Measurements from ENCODE around the gene EEIG1.

Gene EEIG1

DNA sequence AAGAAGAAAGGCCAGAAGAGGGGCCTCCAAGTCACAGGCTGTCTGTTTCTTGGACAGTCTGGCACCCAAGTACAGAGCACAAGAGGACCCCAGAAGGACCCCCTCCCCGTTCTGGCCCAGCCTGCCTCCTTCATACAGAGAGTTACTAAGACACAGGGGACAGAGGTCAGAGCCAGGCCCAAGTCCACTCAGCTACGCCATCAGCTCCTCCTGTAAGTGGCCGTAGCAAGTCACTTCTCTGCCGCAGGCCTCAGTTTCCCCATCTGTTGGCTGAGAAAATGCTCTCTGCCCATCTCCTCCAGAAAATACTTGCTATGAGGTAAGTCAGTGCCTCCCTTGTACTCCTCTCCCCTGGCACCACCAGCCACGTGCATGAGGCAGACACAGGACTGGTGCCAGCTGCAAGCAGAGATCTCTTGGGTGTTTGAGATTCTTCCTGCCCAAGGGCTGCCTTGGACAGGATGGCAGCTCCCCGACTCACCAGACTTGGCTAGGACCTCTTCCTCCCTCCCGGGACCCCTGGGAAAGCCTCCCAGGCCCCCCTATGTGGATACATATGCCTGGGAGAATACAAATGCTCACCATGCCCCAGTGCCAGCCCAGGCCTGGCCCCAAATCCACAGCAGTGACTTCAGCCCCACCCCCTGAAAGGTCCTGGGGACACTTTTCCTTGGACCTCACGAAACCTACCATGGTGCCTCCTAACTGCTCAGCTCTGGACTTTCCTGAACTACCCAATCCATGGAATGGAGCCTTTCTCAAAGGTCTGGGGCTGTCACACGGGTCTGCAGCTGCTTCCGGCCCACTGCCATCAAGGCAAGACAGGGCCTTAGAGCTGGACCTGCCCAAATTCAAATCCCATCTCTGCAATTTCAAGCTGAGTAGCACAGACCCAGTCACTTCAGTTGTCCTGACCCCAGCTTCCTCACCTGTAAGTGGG lies 5.1 kb downstream of the EEIG1 start:
- no peak for DNase-seq
- Histone ChIP-seq H3K27me3 (replicated peaks; ENCODE audit: control insufficient read depth, insufficient read depth, low read length, poor library complexity, severe bottlenecking) (no peaks in the 10 kb centered on the region), H3K27ac (ENCODE audit: insufficient read depth, low read length, poor library complexity, severe bottlenecking) (peak overlapping the region; percentile 90), H3K36me3 (ENCODE audit: control insufficient read depth, insufficient read depth, low read length) (peaks cover 3% of the 10 kb centered on the region), H3K4me3 (ENCODE audit: insufficient read depth, low read depth, low read length, poor library complexity, severe bottlenecking) (peak overlapping the region; percentile 87), H3K4me1 (ENCODE audit: control insufficient read depth, insufficient read depth, low read length, poor library complexity, severe bottlenecking) (peaks cover 74% of the 10 kb centered on the region), H3K9me3 (ENCODE audit: control insufficient read depth, low read length) (no peaks in the 10 kb centered on the region)

DNA sequence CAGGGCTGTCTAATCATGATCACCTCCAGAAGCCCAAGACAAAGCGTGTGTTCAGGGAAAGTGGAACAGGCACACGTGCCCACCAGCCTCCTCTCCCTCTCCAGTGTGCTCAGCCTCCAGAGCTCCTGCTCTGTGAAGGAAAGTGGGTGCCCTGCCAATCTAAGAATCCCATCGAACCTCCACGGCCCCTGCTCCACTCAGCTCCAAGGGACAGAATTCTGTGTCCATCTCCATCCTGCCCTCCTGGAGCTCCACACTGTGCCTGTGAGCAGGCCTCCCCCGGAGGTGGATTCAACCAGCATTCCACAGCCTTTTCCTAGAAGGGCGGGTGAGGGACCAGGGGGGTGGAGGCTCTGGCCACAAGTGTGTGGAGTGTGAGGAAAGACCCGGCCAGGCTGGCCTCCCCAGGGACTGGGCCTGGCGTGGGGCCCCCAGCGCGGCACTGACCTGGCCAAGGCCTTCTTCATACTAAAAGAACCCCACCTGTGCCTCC lies 6.0 kb downstream of the EEIG1 start:
- Histone ChIP-seq H3K9me3 (ENCODE audit: control insufficient read depth, low read length) (no peaks in the 10 kb centered on the region), H3K27me3 (replicated peaks; ENCODE audit: control insufficient read depth, insufficient read depth, low read length, poor library complexity, severe bottlenecking) (no peaks in the 10 kb centered on the region), H3K27ac (ENCODE audit: insufficient read depth, low read length, poor library complexity, severe bottlenecking) (peak overlapping the region; percentile 90), H3K4me1 (ENCODE audit: control insufficient read depth, insufficient read depth, low read length, poor library complexity, severe bottlenecking) (peaks cover 81% of the 10 kb centered on the region), H3K4me3 (ENCODE audit: insufficient read depth, low read depth, low read length, poor library complexity, severe bottlenecking) (peak overlapping the region; percentile 87), H3K36me3 (ENCODE audit: control insufficient read depth, insufficient read depth, low read length) (peaks cover 3% of the 10 kb centered on the region)
- DNase-seq = no peak

DNA sequence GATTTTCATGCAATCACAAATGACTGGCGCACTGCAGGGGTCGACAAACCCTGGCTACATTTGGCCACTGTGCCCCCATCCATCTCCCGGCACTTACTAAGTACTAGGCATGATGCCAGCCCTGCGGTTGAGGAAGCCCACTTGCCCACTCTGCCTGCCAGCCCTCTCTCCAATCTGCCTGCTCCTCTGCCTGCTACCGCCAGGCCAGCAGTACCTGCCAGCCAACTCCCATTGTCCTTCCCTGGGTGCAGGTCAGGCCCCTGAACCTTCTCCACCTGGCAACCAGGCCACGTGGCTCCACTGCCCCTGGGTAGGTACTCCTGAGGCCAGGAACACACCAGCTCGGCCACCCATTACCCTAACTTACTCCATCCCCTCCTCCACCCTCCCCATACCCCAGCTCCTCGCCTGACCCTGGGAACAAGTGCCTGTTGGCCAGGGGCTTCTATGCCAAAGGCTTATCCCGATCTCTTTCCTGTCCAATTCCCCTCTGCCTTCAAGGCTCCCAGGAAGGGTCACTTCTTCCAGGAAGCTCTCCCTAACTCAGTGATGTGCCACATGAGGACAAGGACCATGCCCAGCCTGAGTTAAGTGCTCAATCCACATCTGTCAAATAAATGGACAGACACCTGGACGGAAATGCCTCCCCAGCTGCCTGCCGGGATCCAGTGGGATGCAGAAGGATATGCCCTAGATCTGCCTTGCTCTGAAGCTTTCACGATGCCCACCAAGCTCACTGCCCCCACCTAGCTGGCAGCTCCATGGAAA lies 6.6 kb downstream of the EEIG1 start:
- H3K27ac ChIP-seq (ENCODE audit: insufficient read depth, low read length, poor library complexity, severe bottlenecking) = peak overlapping the region; percentile 90
- peaks cover 88% of the 10 kb centered on the region for H3K4me1 ChIP-seq (ENCODE audit: control insufficient read depth, insufficient read depth, low read length, poor library complexity, severe bottlenecking)
- DNase-seq = no peak
- H3K36me3 ChIP-seq (ENCODE audit: control insufficient read depth, insufficient read depth, low read length) = peaks cover 4% of the 10 kb centered on the region
- no peaks in the 10 kb centered on the region for H3K9me3 ChIP-seq (ENCODE audit: control insufficient read depth, low read length)
- H3K4me3 ChIP-seq (ENCODE audit: insufficient read depth, low read depth, low read length, poor library complexity, severe bottlenecking) = peak overlapping the region; percentile 87
- H3K27me3 ChIP-seq (replicated peaks; ENCODE audit: control insufficient read depth, insufficient read depth, low read length, poor library complexity, severe bottlenecking) = no peaks in the 10 kb centered on the region

DNA sequence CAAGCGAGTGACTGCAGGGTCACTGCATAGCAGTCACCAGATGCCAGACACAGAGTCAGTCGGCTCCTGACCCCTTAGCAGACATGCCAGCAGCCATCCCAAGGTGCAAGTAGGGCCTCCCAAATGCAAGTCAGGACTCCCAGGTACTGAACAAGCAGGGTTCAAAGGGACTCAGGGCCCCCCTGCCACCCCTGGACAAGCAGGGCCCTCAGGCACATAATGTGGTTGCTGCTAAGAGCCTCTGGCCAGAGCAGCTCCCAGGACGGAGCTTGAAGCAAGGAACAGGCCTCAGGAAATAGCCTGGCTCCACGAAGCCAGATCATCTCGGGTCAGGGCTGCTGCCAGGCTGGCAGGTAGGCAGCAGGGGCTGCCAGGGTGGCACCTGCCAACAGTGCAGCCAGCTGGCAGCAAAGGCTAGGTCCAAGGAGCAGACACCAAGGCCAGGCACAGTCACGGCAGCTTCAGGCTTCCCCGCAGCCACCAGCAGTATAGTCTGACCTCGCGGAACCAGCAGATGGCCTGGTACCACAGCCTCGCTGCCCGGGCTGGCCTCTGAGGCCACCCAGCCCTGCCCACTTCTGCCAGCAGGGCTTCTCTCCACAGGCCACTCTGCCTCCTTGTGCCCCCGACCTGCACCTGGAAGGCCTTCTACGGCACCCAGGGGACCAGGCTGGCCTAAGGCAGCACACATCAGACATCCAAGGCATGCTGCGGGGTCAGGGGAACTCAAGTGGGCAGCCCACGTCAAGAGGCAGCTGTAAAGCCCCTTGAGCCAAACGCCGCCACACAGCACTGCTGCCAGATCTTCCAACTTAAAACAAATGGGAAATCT lies 7.4 kb downstream of the EEIG1 start:
- H3K4me1 ChIP-seq (ENCODE audit: control insufficient read depth, insufficient read depth, low read length, poor library complexity, severe bottlenecking) = peaks cover 96% of the 10 kb centered on the region
- no peaks in the 10 kb centered on the region for H3K9me3 ChIP-seq (ENCODE audit: control insufficient read depth, low read length)
- peak overlapping the region; percentile 90 for H3K27ac ChIP-seq (ENCODE audit: insufficient read depth, low read length, poor library complexity, severe bottlenecking)
- H3K36me3 ChIP-seq (ENCODE audit: control insufficient read depth, insufficient read depth, low read length) = peaks cover 7% of the 10 kb centered on the region
- DNase-seq = no peak
- H3K4me3 ChIP-seq (ENCODE audit: insufficient read depth, low read depth, low read length, poor library complexity, severe bottlenecking) = peak overlapping the region; percentile 87
- H3K27me3 ChIP-seq (replicated peaks; ENCODE audit: control insufficient read depth, insufficient read depth, low read length, poor library complexity, severe bottlenecking) = no peaks in the 10 kb centered on the region

DNA sequence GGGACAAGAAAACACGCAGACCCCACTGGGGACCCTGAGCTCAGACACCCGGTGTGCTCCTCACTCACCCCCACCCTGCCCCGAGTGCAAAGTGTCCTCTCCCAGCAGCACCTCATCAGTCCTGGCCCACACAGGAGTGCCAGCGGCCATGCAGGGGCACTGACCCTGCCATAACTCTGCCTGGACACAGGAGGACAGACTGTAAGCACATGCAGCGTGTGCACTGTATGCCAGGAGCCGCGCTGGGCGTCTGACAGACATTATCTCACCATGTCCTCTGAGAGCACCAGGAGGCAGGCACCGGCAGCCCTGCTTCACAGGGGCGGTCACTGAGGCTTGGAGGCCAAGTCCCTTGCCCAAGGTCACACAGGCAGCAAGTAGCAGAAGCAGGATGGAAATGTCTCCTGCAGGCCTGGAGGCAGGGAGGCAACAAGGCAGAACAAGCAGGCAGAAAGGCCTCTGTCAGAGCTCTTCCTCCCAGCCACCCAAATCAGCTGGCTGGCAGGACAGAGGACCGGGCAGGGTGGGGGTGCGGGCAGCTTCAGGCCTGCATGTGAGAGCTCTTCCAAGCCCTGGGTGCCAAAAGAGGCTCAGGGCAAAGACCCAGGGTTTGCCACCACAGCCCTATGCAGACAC lies 8.4 kb downstream of the EEIG1 start:
- Histone ChIP-seq H3K9me3 (ENCODE audit: control insufficient read depth, low read length) (no peaks in the 10 kb centered on the region), H3K4me3 (ENCODE audit: insufficient read depth, low read depth, low read length, poor library complexity, severe bottlenecking) (peak overlapping the region; percentile 87), H3K27ac (ENCODE audit: insufficient read depth, low read length, poor library complexity, severe bottlenecking) (peak overlapping the region; percentile 90), H3K27me3 (replicated peaks; ENCODE audit: control insufficient read depth, insufficient read depth, low read length, poor library complexity, severe bottlenecking) (no peaks in the 10 kb centered on the region), H3K36me3 (ENCODE audit: control insufficient read depth, insufficient read depth, low read length) (peaks cover 7% of the 10 kb centered on the region), H3K4me1 (ENCODE audit: control insufficient read depth, insufficient read depth, low read length, poor library complexity, severe bottlenecking) (peaks cover 98% of the 10 kb centered on the region)
- DNase-seq = no peak

DNA sequence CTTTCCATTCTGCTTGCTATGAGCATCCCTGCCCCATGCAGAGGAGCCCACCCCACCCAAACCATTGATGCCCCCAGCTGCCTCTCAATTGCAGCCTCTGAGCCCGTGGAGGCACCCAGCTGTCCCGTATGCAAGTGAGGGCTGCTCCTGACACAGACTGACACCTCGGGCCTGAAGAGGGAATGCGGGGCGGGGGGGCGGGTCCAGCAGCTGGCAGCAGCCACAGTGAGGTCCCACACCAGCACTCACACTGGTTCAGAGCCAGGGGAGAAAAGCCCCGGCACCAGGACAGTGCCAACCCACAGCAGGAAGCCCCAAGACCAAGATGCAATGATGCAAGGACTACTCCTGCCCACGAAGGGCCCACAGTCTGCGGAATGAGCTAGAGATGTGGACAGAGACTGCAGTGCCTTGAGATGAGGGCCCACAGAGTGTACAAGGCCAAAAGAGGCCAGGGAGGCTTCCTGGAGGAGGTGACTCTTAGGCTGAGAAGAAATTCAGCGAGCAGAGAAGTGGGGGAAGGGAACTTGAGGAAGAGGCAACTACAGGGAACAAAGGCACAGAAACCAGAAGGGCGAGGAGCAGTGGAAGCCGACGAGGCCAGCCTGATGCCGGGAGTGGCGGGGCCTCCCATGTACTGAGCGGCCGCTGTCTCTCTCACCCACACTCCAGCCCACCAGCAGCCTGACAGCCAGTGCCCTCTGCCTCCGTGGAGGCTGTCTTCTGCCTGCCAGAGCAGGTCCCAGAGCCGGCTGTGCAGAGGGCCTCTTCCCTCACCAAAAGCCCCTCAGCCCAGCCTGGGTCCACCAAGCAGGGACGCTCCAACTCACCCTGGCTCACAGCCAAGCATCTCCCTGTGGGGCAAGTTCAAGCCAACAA lies 9.2 kb downstream of the EEIG1 start:
- peak in 2 of 3 donors; percentile 46 to 52 for DNase-seq
- Histone ChIP-seq H3K4me3 (ENCODE audit: insufficient read depth, low read depth, low read length, poor library complexity, severe bottlenecking) (peak overlapping the region; percentile 87), H3K27ac (ENCODE audit: insufficient read depth, low read length, poor library complexity, severe bottlenecking) (peak overlapping the region; percentile 90), H3K27me3 (replicated peaks; ENCODE audit: control insufficient read depth, insufficient read depth, low read length, poor library complexity, severe bottlenecking) (no peaks in the 10 kb centered on the region), H3K9me3 (ENCODE audit: control insufficient read depth, low read length) (no peaks in the 10 kb centered on the region), H3K36me3 (ENCODE audit: control insufficient read depth, insufficient read depth, low read length) (peaks cover 7% of the 10 kb centered on the region), H3K4me1 (ENCODE audit: control insufficient read depth, insufficient read depth, low read length, poor library complexity, severe bottlenecking) (peaks cover 98% of the 10 kb centered on the region)

DNA sequence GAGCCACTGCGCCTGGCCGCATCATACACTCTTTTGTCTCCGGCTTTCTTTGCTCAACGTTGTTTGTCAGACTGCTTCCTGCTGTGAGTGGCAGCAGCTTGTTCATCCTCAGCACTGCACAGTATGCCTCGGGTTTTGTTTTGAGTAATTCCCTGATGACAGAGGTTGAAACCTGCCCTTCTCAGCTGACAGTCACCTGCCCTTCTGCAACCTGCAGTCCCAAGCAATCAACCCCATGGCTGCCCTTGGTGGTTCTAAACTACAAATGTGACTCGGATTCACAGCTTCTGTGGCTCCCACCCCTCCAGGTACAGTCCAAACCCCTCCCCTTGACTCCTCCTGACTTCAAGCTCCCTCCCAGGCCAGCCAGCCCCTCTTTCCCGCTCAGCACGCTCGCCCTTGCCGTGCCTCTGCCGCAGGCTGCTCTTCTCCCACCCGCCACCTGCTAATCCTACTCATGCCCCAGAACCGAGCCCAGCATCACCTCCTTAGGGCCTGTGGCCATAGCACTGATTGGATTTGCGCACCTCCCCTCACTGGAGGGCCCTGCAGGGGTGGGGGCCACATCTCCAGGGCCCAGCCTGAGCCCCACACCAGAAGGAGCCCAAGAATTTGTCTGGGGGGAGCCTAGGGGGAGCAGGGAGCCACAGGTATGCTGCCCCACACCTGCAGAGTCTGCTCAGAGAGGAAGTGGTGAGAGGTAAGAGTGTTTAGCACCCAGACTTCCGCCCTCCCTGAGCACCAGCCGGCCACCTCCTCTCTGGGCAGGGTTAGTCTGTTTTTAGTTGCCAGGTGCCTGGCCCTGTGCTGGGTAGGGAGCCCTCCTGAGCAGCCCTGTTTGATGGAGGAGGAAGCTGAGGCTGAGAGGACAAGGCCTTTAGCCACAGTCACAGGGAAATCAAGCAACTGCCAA lies 10.1 kb downstream of the EEIG1 start:
- peak overlapping the region; percentile 90 for H3K27ac ChIP-seq (ENCODE audit: insufficient read depth, low read length, poor library complexity, severe bottlenecking)
- peaks cover 97% of the 10 kb centered on the region for H3K4me1 ChIP-seq (ENCODE audit: control insufficient read depth, insufficient read depth, low read length, poor library complexity, severe bottlenecking)
- peak; percentile 45 to 59 (median 49) for DNase-seq
- peak overlapping the region; percentile 47 for H3K4me3 ChIP-seq (ENCODE audit: insufficient read depth, low read depth, low read length, poor library complexity, severe bottlenecking)
- no peaks in the 10 kb centered on the region for H3K27me3 ChIP-seq (replicated peaks; ENCODE audit: control insufficient read depth, insufficient read depth, low read length, poor library complexity, severe bottlenecking)
- no peaks in the 10 kb centered on the region for H3K9me3 ChIP-seq (ENCODE audit: control insufficient read depth, low read length)
- H3K36me3 ChIP-seq (ENCODE audit: control insufficient read depth, insufficient read depth, low read length) = peaks cover 7% of the 10 kb centered on the region

DNA sequence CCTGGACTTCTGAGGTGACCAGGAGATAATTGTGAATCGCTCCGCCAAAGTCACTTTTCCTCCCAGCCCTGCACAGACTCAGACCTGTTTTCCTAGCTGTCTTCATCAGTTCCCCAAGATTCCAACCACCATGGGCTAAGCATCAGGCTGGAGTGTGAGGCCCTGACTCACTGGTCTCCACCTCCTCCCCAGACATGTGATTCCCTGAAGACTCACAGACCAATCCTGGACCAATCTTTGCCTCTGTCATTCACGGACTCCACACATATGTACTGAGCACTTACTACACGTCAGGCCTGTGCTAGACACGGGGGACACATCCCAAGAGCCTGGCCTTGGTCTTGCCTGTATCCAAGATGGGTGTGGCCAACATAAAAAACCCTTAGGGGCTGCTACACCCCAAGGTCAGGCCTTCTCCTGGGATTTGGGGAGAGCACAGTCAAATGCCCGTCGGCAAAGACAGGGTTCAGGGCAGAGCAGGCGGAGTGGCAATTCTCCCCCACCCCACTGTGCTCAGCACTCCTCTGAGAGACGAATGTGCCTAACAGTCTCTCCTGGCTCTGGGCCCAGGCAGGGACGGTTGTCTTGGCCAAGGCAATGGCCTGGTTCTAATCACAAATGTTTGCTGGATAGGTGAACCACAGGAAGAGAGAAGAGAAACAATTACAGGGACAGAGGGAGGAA lies 11.9 kb downstream of the EEIG1 start:
- Histone ChIP-seq H3K4me3 (ENCODE audit: insufficient read depth, low read depth, low read length, poor library complexity, severe bottlenecking) (peak overlapping the region; percentile 20), H3K27me3 (replicated peaks; ENCODE audit: control insufficient read depth, insufficient read depth, low read length, poor library complexity, severe bottlenecking) (no peaks in the 10 kb centered on the region), H3K27ac (ENCODE audit: insufficient read depth, low read length, poor library complexity, severe bottlenecking) (peak overlapping the region; percentile 90), H3K36me3 (ENCODE audit: control insufficient read depth, insufficient read depth, low read length) (peaks cover 9% of the 10 kb centered on the region), H3K9me3 (ENCODE audit: control insufficient read depth, low read length) (no peaks in the 10 kb centered on the region), H3K4me1 (ENCODE audit: control insufficient read depth, insufficient read depth, low read length, poor library complexity, severe bottlenecking) (peaks cover 95% of the 10 kb centered on the region)
- DNase-seq = no peak
